Astrocyte (in vitro differentiated cells and primary cell): ENCODE measurements around the gene ADAMTS17. TPM values are rescaled to one million over a fixed set of nuclear protein-coding genes. Genes with fewer than 3 reads are reported as not detected.
A peak's percentile ranks its signal among the peaks of the same experiment; 100 is the strongest.

Experiments
- DNase-seq: peaks from one replicate; pipeline ENCODE4 v3.0.0-alpha.2; 2010; ENCODE audit warnings: low read depth
- FAIRE-seq: peaks from 2 replicates; lab custom pipeline; 2011; peaks lifted over from hg19 to GRCh38; lab: Jason Lieb, UNC
- H2AFZ ChIP-seq: 2 replicates; pipeline ENCODE4 v1.6.0; 2012; ENCODE audit warnings: low read depth, low read length, inconsistent platforms
- H3K27ac ChIP-seq: 2 replicates; pipeline ENCODE4 v1.5.1; 2011; ENCODE audit warnings: low read depth, low read length, inconsistent platforms
- H3K27me3 ChIP-seq: 2 replicates; pipeline ENCODE4 v1.6.0; 2011; ENCODE audit warnings: low read length, inconsistent platforms; ENCODE audit not compliant: insufficient read depth
- H3K36me3 ChIP-seq: 2 replicates; pipeline ENCODE4 v1.5.1; 2011; ENCODE audit warnings: low read length, inconsistent platforms; ENCODE audit not compliant: insufficient read depth
- H3K4me1 ChIP-seq: 2 replicates; pipeline ENCODE4 v1.5.1; 2011; ENCODE audit warnings: low read length, inconsistent platforms; ENCODE audit not compliant: insufficient read depth
- H3K4me2 ChIP-seq: 2 replicates; pipeline ENCODE4 v1.6.0; 2012; ENCODE audit warnings: low read length, inconsistent platforms
- H3K4me3 ChIP-seq: 2 replicates; pipeline ENCODE4 v1.5.1; 2011; ENCODE audit warnings: low read depth, mild to moderate bottlenecking, low read length, inconsistent platforms; ENCODE audit not compliant: insufficient read depth
- H3K79me2 ChIP-seq: 2 replicates; pipeline ENCODE4 v1.6.0; 2012; ENCODE audit warnings: mild to moderate bottlenecking, low read length, inconsistent platforms; ENCODE audit not compliant: insufficient read depth
- H3K9ac ChIP-seq: 2 replicates; pipeline ENCODE4 v1.6.0; 2012; ENCODE audit warnings: mild to moderate bottlenecking, low read length, inconsistent platforms
- H3K9me3 ChIP-seq: 2 replicates; pipeline ENCODE4 v1.5.1; 2012; ENCODE audit warnings: low read depth, mild to moderate bottlenecking, low read length, inconsistent platforms; ENCODE audit not compliant: insufficient read depth
- H4K20me1 ChIP-seq: 2 replicates; pipeline ENCODE4 v1.6.0; 2012; ENCODE audit warnings: low read length, inconsistent platforms; ENCODE audit not compliant: insufficient read depth
- H3K27ac Mint-ChIP-seq: one replicate; pipeline ENCODE4 v1.8.0; 2021; ENCODE audit warnings: mild to moderate bottlenecking, mixed read lengths; ENCODE audit not compliant: unreplicated experiment
- H3K27me3 Mint-ChIP-seq: one replicate; pipeline ENCODE4 v1.8.0; 2021; ENCODE audit warnings: low read depth, mixed read lengths; ENCODE audit not compliant: unreplicated experiment
- H3K36me3 Mint-ChIP-seq: one replicate; pipeline ENCODE4 v1.8.0; 2021; ENCODE audit warnings: low read depth, mixed read lengths; ENCODE audit not compliant: unreplicated experiment
- H3K4me1 Mint-ChIP-seq: one replicate; pipeline ENCODE4 v1.8.0; 2021; ENCODE audit warnings: low read depth, mixed read lengths; ENCODE audit not compliant: unreplicated experiment
- H3K4me3 Mint-ChIP-seq: one replicate; pipeline ENCODE4 v1.8.0; 2021; ENCODE audit warnings: mild to moderate bottlenecking, moderate library complexity, mixed read lengths; ENCODE audit not compliant: unreplicated experiment
- H3K9me3 Mint-ChIP-seq: one replicate; pipeline ENCODE4 v1.8.0; 2021; ENCODE audit warnings: mild to moderate bottlenecking, mixed read lengths; ENCODE audit not compliant: unreplicated experiment
- CTCF ChIP-seq: IDR thresholded peaks from 2 replicates; pipeline ENCODE4 v1.5.1; 2011; ENCODE audit warnings: low read depth, mild to moderate bottlenecking, inconsistent platforms, low read length, moderate library complexity; ENCODE audit not compliant: insufficient read depth
- EZH2 ChIP-seq: IDR thresholded peaks from 2 replicates; pipeline ENCODE4 v1.6.1; 2012; ENCODE audit warnings: mild to moderate bottlenecking, low read length, inconsistent platforms; ENCODE audit not compliant: insufficient read depth
- total RNA-seq: library from RNA; stranded (reverse); gene quantifications from 2 replicates; pipeline ENCODE4 v1.2.1, GENCODE V29; 2021

The ADAMTS17 gene
- total RNA-seq, 1 donor from 2014 or later = 0.27 TPM

- Mint-ChIP-seq H3K9me3 (peaks cover 2% of the 10 kb centered on the region), H3K4me3 (peak overlapping the region; percentile 69), H3K27me3 (peaks cover 59% of the 10 kb centered on the region), H3K36me3 (no peaks in the 10 kb centered on the region), H3K27ac (no peak overlapping the region), H3K4me1 (peaks cover 2% of the 10 kb centered on the region)
- H3K9me3 ChIP-seq = no peaks in the 10 kb centered on the region
- H3K4me3 ChIP-seq = no peak overlapping the region
- no peak overlapping the region for H3K9ac ChIP-seq
- H3K4me2 ChIP-seq = no peak overlapping the region
- no peaks in the 10 kb centered on the region for H4K20me1 ChIP-seq
- no peak for DNase-seq
- no peaks in the 10 kb centered on the region for H3K36me3 ChIP-seq
- H3K27ac ChIP-seq = no peak overlapping the region
- H3K4me1 ChIP-seq = no peaks in the 10 kb centered on the region
- H3K27me3 ChIP-seq = peaks cover 16% of the 10 kb centered on the region
- H2AFZ ChIP-seq = no peak overlapping the region
- no peaks in the 10 kb centered on the region for H3K79me2 ChIP-seq
- no peak for FAIRE-seq
- TF ChIP-seq EZH2 (no peak), CTCF (no peak)
Observed at GRCh38 chr15:100192097-100193080, 149.4 kb downstream of the ADAMTS17 start.

- Histone ChIP-seq H3K79me2 (no peaks in the 10 kb centered on the region), H2AFZ (no peak overlapping the region), H4K20me1 (no peaks in the 10 kb centered on the region), H3K4me1 (no peaks in the 10 kb centered on the region), H3K9me3 (no peaks in the 10 kb centered on the region), H3K27ac (no peak overlapping the region), H3K4me3 (no peak overlapping the region), H3K9ac (no peak overlapping the region), H3K27me3 (peaks cover 14% of the 10 kb centered on the region), H3K36me3 (no peaks in the 10 kb centered on the region), H3K4me2 (no peak overlapping the region)
- Mint-ChIP-seq H3K27me3 (peaks cover 63% of the 10 kb centered on the region), H3K4me3 (no peak overlapping the region), H3K4me1 (peaks cover 2% of the 10 kb centered on the region), H3K36me3 (no peaks in the 10 kb centered on the region), H3K27ac (no peak overlapping the region), H3K9me3 (peaks cover 2% of the 10 kb centered on the region)
- FAIRE-seq = no peak
- no peak for DNase-seq
- TF ChIP-seq CTCF (no peak), EZH2 (no peak)
Observed at GRCh38 chr15:100191161-100191560, 150.6 kb downstream of the ADAMTS17 start.

- Mint-ChIP-seq H3K9me3 (peaks cover 2% of the 10 kb centered on the region), H3K27ac (no peak overlapping the region), H3K36me3 (no peaks in the 10 kb centered on the region), H3K4me3 (no peak overlapping the region), H3K27me3 (peaks cover 68% of the 10 kb centered on the region), H3K4me1 (peaks cover 2% of the 10 kb centered on the region)
- Histone ChIP-seq H3K36me3 (no peaks in the 10 kb centered on the region), H3K4me3 (no peak overlapping the region), H3K27me3 (peaks cover 14% of the 10 kb centered on the region), H3K79me2 (no peaks in the 10 kb centered on the region), H3K4me2 (no peak overlapping the region), H4K20me1 (no peaks in the 10 kb centered on the region), H3K27ac (no peak overlapping the region), H3K9ac (no peak overlapping the region), H2AFZ (no peak overlapping the region), H3K9me3 (no peaks in the 10 kb centered on the region), H3K4me1 (no peaks in the 10 kb centered on the region)
- no peak for TF ChIP-seq EZH2
- TF ChIP-seq CTCF = no peak
- no peak for DNase-seq
- no peak for FAIRE-seq
Observed at GRCh38 chr15:100190675-100191074, 151.1 kb downstream of the ADAMTS17 start.
